ENCODE results near the gene CYSLTR2. TPM values are rescaled to one million over a fixed set of nuclear protein-coding genes. Genes with fewer than 3 reads are reported as not detected.

CYSLTR2 gene
- total and polyA plus RNA-seq, 11 donors, result 1.8 to 11.5 (median 5.4) TPM

GRCh38 chr13:48760626-48761025 lies 106.9 kb downstream of the CYSLTR2 start:
- Histone ChIP-seq H3K36me3 (no peaks in the 10 kb centered on the region), H3K27ac (no peak overlapping the region), H3K27me3 (no peaks in the 10 kb centered on the region), H3K4me1 (no peaks in the 10 kb centered on the region), H3K9me3 (peaks cover 0 to 19% (median 7%) of the 10 kb centered on the region in 12 donors), H3K4me3 (no peak overlapping the region)
- no peak for TF ChIP-seq POLR2A (IDR thresholded peaks at IDR 0.05)
- TF ChIP-seq, protein P1, sequence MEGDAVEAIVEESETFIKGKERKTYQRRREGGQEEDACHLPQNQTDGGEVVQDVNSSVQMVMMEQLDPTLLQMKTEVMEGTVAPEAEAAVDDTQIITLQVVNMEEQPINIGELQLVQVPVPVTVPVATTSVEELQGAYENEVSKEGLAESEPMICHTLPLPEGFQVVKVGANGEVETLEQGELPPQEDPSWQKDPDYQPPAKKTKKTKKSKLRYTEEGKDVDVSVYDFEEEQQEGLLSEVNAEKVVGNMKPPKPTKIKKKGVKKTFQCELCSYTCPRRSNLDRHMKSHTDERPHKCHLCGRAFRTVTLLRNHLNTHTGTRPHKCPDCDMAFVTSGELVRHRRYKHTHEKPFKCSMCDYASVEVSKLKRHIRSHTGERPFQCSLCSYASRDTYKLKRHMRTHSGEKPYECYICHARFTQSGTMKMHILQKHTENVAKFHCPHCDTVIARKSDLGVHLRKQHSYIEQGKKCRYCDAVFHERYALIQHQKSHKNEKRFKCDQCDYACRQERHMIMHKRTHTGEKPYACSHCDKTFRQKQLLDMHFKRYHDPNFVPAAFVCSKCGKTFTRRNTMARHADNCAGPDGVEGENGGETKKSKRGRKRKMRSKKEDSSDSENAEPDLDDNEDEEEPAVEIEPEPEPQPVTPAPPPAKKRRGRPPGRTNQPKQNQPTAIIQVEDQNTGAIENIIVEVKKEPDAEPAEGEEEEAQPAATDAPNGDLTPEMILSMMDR (IDR thresholded peaks at IDR 0.05), result no peak
- WGBS, 4 donors, result 87 to 91% (median 89%) methylated on average over 9 of the region's 9 CpGs
- ATAC-seq (no peak), DNase-seq (no peak)
- intact Hi-C loops (cut with DNase I), result loop anchor here in 5 of 10 donors (10.0 kb wide), 3 partner anchors 426 to 726 kb away; partner anchors contain the start of gene NUDT15 (in 1 of the 5)

Other genes starting within 250 kb of the CYSLTR2 start
- 10 to 100 TPM in 8 of 9 donors, 1 to 10 TPM in 1; 6.7 to 47.9 (median 16.6) TPM for gene LPAR6, start 240.8 kb upstream of the CYSLTR2 start, total RNA-seq
- 10 to 100 TPM in 1 of 2 donors, 1 to 10 TPM in 1; 9.8 to 17.0 TPM for gene LPAR6, start 240.8 kb upstream of the CYSLTR2 start, polyA plus RNA-seq
- gene RCBTB2, start 120.8 kb upstream of the CYSLTR2 start, total RNA-seq, result 10 to 100 TPM in 6 of 9 donors, 1 to 10 TPM in 3; 5.9 to 16.2 (median 11.8) TPM
- gene RCBTB2, start 120.8 kb upstream of the CYSLTR2 start, polyA plus RNA-seq, result 10 to 100 TPM in 1 of 2 donors, 1 to 10 TPM in 1; 6.9 to 11.5 TPM